HL-60 (cell line): ENCODE data around the gene OR2M3.

Experiments used
- CTCF ChIP-seq: IDR thresholded peaks from one replicate; pipeline ENCODE4 v1.5.1; 2011; ENCODE audit warnings: low read length, control low read depth, inconsistent platforms; ENCODE audit not compliant: insufficient read depth
- GABPA ChIP-seq: IDR thresholded peaks from 2 replicates; pipeline ENCODE4 v1.6.1; 2012; ENCODE audit warnings: low read depth
- POLR2AphosphoS5 ChIP-seq: IDR thresholded peaks from 2 replicates; pipeline ENCODE4 v1.6.1; 2012; ENCODE audit warnings: low read depth
- TF ChIP-seq, protein P1 (sequence below): IDR thresholded peaks from 2 replicates; pipeline ENCODE4 v1.6.1; 2012; ENCODE audit warnings: low read depth; ENCODE audit not compliant: insufficient replicate concordance

DNA sequence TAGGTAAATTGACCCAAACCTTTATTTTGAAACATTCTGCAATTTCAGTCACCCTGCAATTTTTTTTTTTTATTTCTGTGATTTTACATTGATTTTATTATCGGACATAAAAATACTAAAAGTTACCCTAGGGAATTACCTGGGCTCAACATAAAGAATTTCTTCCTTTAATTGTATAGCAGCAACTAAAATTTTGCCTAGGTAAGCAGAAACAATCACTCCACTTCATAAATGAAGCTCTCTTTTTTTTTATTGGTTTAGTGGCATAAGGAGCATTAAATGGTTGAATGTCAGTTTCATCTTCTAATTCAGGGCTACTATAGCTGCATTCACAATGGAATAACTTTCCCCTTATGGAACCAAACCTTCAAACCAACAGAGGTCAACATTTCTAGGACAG is 18.8 kb downstream of the OR2M3 start:
- TF ChIP-seq, protein P1, sequence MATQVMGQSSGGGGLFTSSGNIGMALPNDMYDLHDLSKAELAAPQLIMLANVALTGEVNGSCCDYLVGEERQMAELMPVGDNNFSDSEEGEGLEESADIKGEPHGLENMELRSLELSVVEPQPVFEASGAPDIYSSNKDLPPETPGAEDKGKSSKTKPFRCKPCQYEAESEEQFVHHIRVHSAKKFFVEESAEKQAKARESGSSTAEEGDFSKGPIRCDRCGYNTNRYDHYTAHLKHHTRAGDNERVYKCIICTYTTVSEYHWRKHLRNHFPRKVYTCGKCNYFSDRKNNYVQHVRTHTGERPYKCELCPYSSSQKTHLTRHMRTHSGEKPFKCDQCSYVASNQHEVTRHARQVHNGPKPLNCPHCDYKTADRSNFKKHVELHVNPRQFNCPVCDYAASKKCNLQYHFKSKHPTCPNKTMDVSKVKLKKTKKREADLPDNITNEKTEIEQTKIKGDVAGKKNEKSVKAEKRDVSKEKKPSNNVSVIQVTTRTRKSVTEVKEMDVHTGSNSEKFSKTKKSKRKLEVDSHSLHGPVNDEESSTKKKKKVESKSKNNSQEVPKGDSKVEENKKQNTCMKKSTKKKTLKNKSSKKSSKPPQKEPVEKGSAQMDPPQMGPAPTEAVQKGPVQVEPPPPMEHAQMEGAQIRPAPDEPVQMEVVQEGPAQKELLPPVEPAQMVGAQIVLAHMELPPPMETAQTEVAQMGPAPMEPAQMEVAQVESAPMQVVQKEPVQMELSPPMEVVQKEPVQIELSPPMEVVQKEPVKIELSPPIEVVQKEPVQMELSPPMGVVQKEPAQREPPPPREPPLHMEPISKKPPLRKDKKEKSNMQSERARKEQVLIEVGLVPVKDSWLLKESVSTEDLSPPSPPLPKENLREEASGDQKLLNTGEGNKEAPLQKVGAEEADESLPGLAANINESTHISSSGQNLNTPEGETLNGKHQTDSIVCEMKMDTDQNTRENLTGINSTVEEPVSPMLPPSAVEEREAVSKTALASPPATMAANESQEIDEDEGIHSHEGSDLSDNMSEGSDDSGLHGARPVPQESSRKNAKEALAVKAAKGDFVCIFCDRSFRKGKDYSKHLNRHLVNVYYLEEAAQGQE: no peak
- TF ChIP-seq CTCF (no peak), POLR2AphosphoS5 (no peak), GABPA (no peak)
